T47D (cell line): ENCODE data around the gene CDC45.
A peak's percentile ranks its signal among the peaks of the same experiment; 100 is the strongest.

ENCODE experiments used
- DNase-seq, 2 experiments: peaks; one replicate each; pipeline versions ENCODE4 v3.0.0 to v3.0.0-alpha.2; 2011 to 2012; ENCODE audit warnings: low read depth in 1 of 2, low spot score in 1 of 2
- JUND ChIP-seq: IDR thresholded peaks from 2 replicates; pipeline ENCODE4 v1.6.1; 2012; ENCODE audit warnings: low read depth
- in situ Hi-C: cut with HindIII; loops from 2 replicates; pipeline ENCODE4 v1.10.0; 2016; ENCODE audit warnings: low sequenced_read_pairs, low pct_unique_long_range_greater_than_20kb

The CDC45 gene

DNA sequence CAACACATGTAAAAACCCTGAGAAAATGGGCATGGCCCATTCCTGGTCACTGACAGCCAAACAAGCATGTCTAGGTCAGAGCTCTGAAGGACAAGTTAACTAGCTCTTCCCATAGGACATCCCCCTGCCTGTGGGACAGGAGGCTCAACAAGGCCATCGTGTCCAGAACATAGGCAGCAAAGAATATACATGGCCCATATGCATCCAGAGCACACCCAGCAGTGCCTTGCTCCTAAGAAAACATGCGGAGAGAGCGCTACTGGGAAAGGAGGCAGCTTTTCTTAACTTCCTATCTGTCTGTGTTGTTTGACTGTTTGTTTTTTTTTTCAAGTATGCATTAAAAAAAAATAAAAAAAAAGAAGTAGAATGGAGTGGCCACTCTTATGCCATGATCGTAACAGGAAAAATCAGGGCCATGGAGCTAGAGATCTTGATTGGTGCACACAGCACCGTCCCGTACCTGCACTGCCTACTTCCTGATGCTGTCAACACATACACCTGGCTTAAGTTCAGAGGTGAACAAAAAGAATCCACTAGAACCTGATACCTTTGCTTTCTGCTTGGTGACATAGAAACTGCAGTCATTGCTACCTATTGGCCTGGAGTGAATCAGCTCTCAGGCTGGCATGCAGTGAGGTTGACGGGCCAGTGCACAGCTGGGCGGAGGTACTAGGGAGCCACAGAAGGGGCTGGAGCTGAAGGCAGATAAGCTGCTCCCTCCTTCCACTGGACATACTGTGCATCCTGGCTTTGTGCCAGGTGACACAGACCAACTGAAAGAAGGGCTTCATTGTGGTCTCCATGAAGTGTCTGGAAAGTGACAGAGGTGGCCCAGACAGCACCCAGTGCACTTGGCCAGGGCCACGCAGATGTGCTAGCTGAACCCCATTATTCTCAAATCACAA lies 12.6 kb upstream of the CDC45 start:
- in situ Hi-C loops: no loop called here
- DNase-seq: no peak
- TF ChIP-seq JUND: no peak

DNA sequence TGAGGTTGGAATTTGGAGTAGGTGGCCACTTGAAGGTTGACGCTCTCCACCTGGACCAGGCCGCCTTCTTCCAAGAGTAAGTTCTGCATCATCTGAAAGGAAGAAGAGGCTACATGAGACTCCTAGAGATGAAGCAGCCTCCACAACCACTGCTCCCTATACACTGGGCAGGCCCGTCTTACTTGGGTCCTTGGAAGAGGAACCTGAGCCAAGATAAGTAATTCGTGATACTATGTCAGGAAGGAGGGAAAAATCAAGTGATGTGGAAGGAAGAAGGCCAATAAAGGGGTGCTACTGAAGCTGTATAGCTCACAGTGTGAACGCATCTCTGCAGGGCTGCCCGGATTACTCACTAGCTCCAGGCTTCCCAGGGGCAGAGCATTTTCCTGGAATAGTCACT lies 11.8 kb upstream of the CDC45 start:
- in situ Hi-C loops: no loop called here
- TF ChIP-seq JUND: no peak
- DNase-seq: no peak

DNA sequence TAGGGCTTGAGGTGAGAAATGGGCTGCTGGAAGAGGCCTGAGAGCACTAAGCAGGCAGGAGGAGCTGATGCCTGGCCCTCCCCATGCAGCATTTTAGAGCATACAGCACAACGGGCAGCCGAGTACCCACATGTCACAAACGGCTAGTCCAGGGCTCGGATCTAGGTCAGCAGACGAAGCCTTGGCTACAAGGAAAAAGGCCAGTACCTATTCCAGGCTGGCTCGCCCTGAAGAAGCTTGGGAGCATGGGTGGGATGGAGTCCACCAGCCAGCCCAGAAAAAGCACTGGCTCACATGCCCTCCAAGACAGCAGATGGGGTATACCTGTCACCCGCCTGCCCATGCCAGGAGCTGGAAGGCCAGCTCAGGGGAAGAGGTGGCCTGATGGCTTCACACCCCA lies 10.3 kb upstream of the CDC45 start:
- DNase-seq: no peak
- no peak for TF ChIP-seq JUND
- in situ Hi-C loops: no loop called here

DNA sequence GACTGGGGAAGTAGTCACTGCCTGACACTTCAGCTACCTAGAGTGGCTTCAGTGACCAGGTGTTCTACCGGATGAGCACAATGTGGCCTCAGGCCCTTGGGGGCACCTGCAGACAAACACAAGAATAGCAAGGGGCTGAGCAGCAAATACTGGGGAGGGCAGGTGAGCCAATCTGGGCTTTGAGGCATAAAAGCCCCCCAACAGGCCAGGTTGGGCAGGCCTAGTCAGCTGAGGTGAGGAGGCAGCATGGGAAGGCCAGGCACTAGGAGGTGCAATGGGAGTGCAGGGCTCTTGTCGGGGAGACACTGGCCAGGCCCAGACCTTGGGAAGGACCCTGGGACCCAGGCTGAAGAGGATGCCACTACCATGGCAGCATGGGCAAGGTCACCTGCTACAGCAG lies 9.7 kb upstream of the CDC45 start:
- DNase-seq: no peak
- in situ Hi-C loops: no loop called here
- no peak for TF ChIP-seq JUND

DNA sequence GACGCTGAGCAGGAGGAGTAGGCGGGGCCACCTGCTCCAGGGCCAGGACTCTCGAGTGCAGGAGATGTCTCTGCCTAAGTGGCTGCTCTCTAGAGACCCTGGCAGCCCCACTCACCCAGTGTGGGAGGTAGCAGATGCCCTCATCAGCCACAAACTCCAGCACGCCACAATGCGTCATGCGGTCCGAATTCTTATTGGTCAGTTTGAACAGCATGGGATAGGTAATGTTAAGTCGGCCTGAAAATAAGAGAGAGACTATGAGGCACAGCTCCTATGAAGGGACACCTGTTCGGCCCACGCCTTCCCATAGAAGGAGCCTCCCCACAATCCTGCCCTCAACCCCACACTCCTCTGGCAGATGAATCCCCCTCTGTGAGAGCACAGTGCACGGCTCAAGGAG lies 8.1 kb upstream of the CDC45 start:
- no peak for TF ChIP-seq JUND
- in situ Hi-C loops: no loop called here
- no peak for DNase-seq

DNA sequence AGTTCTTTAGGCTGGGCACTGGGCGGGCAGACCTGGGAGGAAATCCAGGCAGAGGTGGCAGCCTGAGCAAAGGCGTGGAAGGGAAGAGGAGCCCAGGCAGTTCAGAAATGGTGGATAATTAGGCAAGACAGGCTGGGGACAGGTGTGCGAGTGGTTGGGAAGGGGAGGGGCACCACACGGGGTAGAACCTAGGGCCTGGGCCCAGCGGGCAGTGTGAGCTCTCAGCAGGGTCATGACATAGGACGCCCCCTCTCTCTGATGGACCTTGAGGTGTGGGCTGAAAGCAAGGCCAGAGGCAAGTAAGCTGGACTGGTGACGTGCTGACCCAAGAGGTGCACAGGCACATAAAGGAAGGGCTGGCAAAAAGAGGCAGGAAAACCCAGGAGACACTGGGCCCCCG lies 7.5 kb upstream of the CDC45 start:
- TF ChIP-seq JUND: no peak
- in situ Hi-C loops: no loop called here

DNA sequence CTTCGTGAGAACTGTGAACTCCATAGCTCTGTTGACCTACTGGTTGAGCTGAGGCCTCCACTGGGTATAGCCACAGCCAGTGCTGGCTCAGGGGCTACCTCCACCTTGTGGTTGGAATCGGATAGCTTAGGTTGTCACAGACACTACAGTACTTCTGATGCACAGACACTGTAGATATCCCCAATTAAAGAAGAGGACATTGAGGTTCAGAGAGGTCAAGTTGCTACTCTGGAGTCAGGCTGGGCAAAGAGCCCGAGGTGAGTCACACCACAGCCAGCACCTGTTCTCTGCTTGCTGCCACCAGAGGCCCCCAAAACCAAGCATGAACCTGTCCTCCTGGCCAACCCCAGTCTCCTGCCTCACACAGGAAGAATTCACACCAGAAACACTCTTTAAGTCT lies 6.1 kb upstream of the CDC45 start:
- TF ChIP-seq JUND: no peak
- in situ Hi-C loops: no loop called here
- DNase-seq: peak in 1 of 2 experiments; percentile 16

More for the DNA sequence above, 7.5 kb upstream of the CDC45 start:
- no peak for DNase-seq

DNA sequence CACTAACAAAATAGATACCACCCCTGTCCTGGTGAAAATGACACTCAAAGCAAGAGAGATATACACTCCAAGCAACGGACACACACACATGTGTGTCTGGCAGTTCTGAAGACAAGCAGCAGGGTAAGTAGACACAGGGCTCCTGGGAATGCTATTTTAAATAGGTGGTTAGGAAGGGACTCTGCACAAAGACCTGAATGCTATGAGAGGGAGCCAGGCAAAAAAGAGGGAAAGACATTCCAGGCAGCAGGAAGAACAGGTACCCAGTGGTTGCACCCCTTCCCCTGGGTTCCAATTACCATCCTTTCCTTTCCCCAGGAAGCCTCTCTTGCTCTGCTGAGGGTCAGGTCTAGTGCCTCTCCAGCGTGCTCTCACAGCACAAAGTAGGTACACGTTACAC lies 3.7 kb upstream of the CDC45 start:
- in situ Hi-C loops: no loop called here
- TF ChIP-seq JUND: no peak
- no peak for DNase-seq

DNA sequence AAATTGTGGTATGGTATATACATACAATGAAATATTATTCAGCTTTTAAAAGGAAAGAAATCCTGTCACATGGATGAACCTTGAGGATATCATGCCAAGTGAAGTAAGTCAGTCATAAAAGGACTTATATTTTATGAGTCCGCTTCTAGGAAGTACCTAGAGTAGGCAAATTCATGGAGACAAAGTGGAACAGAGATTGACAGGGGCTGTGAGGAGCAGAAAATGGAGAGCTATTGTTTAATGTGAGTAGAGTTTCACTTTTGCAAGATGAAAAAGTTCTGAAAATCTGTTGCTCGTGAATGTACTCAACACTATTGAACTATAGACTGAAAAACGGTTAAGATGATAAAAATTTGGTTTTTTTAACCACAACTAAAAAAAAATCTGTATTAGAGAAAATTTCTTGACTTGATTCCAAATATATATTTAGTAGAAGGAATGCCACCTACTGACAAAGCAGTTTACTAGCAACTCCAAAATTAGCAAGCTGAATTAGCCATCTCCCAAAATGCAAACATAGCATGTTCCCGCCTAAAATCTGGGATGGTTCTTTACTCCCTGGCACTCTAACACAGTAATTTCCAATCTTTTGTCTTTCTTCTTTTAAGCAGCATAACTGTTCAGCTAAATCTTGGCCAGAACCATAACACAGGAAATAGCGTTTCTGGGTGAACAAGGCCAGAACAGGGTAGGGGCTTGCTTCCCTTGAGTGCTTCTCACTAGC lies 2.2 kb upstream of the CDC45 start:
- TF ChIP-seq JUND: no peak
- DNase-seq: no peak
- in situ Hi-C loops: no loop called here

DNA sequence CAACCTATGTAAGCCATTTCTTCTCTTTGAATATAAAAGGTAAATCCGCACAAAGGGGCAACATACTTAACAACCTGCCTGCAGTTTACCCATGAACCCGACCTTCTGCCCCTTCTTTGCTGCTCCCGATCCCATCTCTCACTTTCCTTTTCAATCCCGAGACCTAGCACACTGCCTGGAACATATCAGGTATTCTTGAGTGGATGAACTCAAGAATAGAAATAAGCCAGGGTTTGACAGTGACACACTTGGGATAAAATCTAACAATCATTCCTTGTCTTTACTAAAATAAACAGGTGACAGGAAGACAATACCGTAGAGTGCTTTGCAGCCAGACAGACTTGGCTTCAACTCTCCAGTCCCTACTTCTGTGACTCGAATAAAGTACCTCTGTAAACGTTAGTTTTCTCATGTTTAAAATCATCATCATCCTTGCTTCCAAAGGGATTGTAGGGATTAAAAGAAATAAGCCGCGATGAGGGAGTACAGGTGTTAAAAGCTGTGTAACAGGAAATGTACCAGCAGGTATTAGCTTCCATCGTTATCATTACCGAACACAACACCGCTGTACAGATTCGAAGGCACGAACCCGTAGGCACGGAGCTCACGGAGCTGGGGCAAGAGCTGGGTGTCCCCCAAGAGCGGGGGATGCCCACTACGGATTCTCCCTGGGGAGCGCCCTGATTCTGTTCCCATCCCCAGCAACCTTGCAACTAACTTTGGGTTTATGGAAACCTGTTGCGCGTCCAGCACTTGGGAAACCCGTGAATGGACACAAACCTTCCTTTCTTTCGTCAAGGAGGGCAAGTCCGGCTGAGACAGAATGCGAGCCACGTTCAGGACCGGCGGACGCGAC lies 1.4 kb upstream of the CDC45 start:
- in situ Hi-C loops: no loop called here
- DNase-seq: no peak
- no peak for TF ChIP-seq JUND

DNA sequence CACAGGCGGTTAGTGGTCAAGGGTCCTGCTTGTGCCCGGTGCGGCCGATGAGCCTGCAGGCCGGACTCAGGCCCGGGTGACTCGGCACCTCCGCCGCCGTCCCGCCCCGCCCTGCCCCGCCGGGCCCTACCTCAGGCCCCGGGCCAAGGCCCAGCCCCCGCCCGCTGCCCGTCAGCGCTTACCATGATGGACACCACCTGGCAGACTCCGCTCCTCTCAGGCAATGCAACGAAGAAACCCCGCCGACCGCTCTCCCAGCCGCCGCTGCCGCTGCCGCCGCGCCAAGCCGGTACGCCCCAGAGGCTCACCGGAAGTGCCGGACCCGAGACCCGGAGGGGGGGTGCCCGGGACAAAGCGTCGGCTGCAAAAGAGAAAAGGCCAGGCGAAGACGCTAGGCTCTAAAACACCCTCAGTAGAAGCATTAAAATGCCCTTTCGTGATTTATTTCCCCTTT lies 792 bp upstream of the CDC45 start, which contains the start of gene UFD1:
UFD1 (minus strand) TSS at position 293 of the 454 bp plus-strand sequence; CDS start at position 185, 108 bp downstream.
- in situ Hi-C loops: no loop called here
- TF ChIP-seq JUND: no peak
- DNase-seq: peak; percentile 39 to 82

DNA sequence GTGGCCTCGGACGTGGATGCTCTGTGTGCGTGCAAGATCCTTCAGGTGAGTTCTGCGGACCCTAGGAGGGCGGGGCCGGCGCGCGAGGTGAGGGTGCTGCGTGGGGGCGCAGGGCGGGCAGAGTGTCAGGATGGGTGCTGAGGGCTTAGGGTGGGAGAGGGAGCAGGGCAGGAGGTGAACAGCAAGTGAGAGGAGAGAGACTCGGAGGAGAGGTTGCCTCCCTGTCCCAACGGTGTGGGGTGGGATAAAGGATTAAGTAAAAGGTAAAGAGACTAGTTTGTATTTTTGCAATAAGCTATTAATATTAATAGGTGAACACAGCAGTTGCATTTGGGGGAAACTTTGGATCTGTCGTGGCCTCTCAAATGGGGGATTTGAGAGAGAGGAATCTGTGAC lies 451 bp downstream of the CDC45 start:
- TF ChIP-seq JUND: no peak
- no peak for DNase-seq
- in situ Hi-C loops: no loop called here
